HG02571 (cell line): ENCODE data around the gene EGFLAM.
"Not testable (repeated sequence)": the region's sequence is repeated elsewhere in the genome, so short reads cannot be mapped to it uniquely, and the experiment has no call there.

Experiments
- ATAC-seq: cut with Tn5 transposase; IDR thresholded peaks from one replicate; pipeline ENCODE4 v1.9.1; 2021; ENCODE audit warnings: mild to moderate bottlenecking, moderate library complexity; ENCODE audit not compliant: unreplicated experiment

The EGFLAM gene

GRCh38 chr5:38323645-38324295 lies 65.4 kb downstream of the EGFLAM start:
- no peak for ATAC-seq

GRCh38 chr5:38329132-38329715 lies 70.9 kb downstream of the EGFLAM start:
- ATAC-seq = no peak

GRCh38 chr5:38330207-38330606 lies 71.8 kb downstream of the EGFLAM start:
- ATAC-seq = no peak

GRCh38 chr5:38331831-38332230 lies 73.5 kb downstream of the EGFLAM start:
- ATAC-seq = no peak

- ATAC-seq = not testable (repeated sequence)
Observed at GRCh38 chr5:38333181-38333580, 74.8 kb downstream of the EGFLAM start.

GRCh38 chr5:38338455-38338854 lies 80.1 kb downstream of the EGFLAM start:
- no peak for ATAC-seq

- ATAC-seq = no peak
Observed at GRCh38 chr5:38339446-38339845, 81.1 kb downstream of the EGFLAM start.

- ATAC-seq = no peak
Observed at GRCh38 chr5:38341056-38341455, 82.7 kb downstream of the EGFLAM start.

- no peak for ATAC-seq
Observed at GRCh38 chr5:38341641-38342040, 83.3 kb downstream of the EGFLAM start.

GRCh38 chr5:38342261-38342660 lies 83.9 kb downstream of the EGFLAM start:
- ATAC-seq = no peak

- no peak for ATAC-seq
Observed at GRCh38 chr5:38344891-38345290, 86.5 kb downstream of the EGFLAM start.

- no peak for ATAC-seq
Observed at GRCh38 chr5:38346593-38346992, 88.2 kb downstream of the EGFLAM start.

GRCh38 chr5:38347040-38347763 lies 88.8 kb downstream of the EGFLAM start:
- ATAC-seq = no peak

- ATAC-seq = no peak
Observed at GRCh38 chr5:38347896-38348295, 89.5 kb downstream of the EGFLAM start.

- ATAC-seq = no peak
Observed at GRCh38 chr5:38360323-38361061, 102.1 kb downstream of the EGFLAM start.

- no peak for ATAC-seq
Observed at GRCh38 chr5:38362713-38363112, 104.4 kb downstream of the EGFLAM start.

GRCh38 chr5:38364825-38365224 lies 106.5 kb downstream of the EGFLAM start:
- ATAC-seq = no peak

- no peak for ATAC-seq
Observed at GRCh38 chr5:38367410-38367809, 109.1 kb downstream of the EGFLAM start.

- ATAC-seq = no peak
Observed at GRCh38 chr5:38367966-38368365, 109.6 kb downstream of the EGFLAM start.

- ATAC-seq = no peak
Observed at GRCh38 chr5:38369692-38370091, 111.3 kb downstream of the EGFLAM start.

GRCh38 chr5:38370358-38371100 lies 112.2 kb downstream of the EGFLAM start:
- no peak for ATAC-seq
